HepG2 (cell line): ENCODE data around the gene ZNF563. TPM values are rescaled to one million over a fixed set of nuclear protein-coding genes. Genes with fewer than 3 reads are reported as not detected.
A peak's percentile ranks its signal among the peaks of the same experiment; 100 is the strongest.

Source experiments
- E2F2 ChIP-seq: sonication (generic); formaldehyde crosslinking; IDR thresholded peaks from 2 replicates; pipeline ENCODE4 v1.4.0; 2020; ENCODE audit warnings: missing genetic modification reagents, borderline replicate concordance
- GATAD1 ChIP-seq: IDR thresholded peaks from 2 replicates; pipeline ENCODE4 v1.6.1; 2016; ENCODE audit warnings: missing genetic modification reagents, missing compliant biosample characterization
- GMEB1 ChIP-seq: sonication (generic); formaldehyde crosslinking; IDR thresholded peaks from 2 replicates; pipeline ENCODE4 v1.5.1; 2020; ENCODE audit warnings: missing genetic modification reagents, mild to moderate bottlenecking, borderline replicate concordance
- HNF1B ChIP-seq: sonication (generic); formaldehyde crosslinking; IDR thresholded peaks from 2 replicates; pipeline ENCODE4 v1.5.1; 2020; ENCODE audit warnings: mild to moderate bottlenecking, moderate library complexity, missing genetic modification reagents
- IRF9 ChIP-seq: sonication (generic); formaldehyde crosslinking; IDR thresholded peaks from 2 replicates; pipeline ENCODE4 v1.8.0; 2022; ENCODE audit warnings: missing genetic modification reagents, mild to moderate bottlenecking, borderline replicate concordance
- MEIS2 ChIP-seq: sonication (generic); formaldehyde crosslinking; IDR thresholded peaks from 2 replicates; pipeline ENCODE4 v1.9.0; 2021; ENCODE audit warnings: mild to moderate bottlenecking, missing genetic modification reagents
- MYC ChIP-seq: sonication (generic); formaldehyde crosslinking; IDR thresholded peaks from 2 replicates; pipeline ENCODE4 v1.9.0; 2021; ENCODE audit warnings: missing genetic modification reagents, borderline replicate concordance
- RAD21 ChIP-seq: fragments of 450-650 bp; formaldehyde crosslinking; IDR thresholded peaks from 2 replicates; pipeline ENCODE4 v1.5.0; 2020; ENCODE audit warnings: mild to moderate bottlenecking
- RXRA ChIP-seq: sonication (generic); formaldehyde crosslinking; IDR thresholded peaks from 2 replicates; pipeline ENCODE4 v1.5.1; 2020; ENCODE audit warnings: missing genetic modification reagents
- SPEN ChIP-seq: sonication (generic); formaldehyde crosslinking; IDR thresholded peaks from 2 replicates; pipeline ENCODE4 v1.5.1; 2020; ENCODE audit warnings: low read depth, mild to moderate bottlenecking, missing genetic modification reagents
- ZBTB33 ChIP-seq: sonication (generic); formaldehyde crosslinking; IDR thresholded peaks from 2 replicates; pipeline ENCODE4 v1.4.0; 2020; ENCODE audit warnings: missing genetic modification reagents
- ZNF101 ChIP-seq: sonication (generic); formaldehyde crosslinking; IDR thresholded peaks from 2 replicates; pipeline ENCODE4 v1.4.0; 2020; ENCODE audit warnings: mild to moderate bottlenecking, low read depth, missing genetic modification reagents, borderline replicate concordance
- ZNF605 ChIP-seq: sonication (generic); formaldehyde crosslinking; IDR thresholded peaks from 2 replicates; pipeline ENCODE4 v1.8.0; 2022; ENCODE audit warnings: mild to moderate bottlenecking, missing genetic modification reagents
- polyA plus RNA-seq, 8 experiments: library from polyadenylated mRNA; depleted of rRNA in 3 of 8; stranded (reverse) in 7 of 8; unstranded in 1 of 8; fragments of >200 nt; fragmentation: Illumina TruSeq in 4 of 8; extraction: Trizol in 4 of 8; gene quantifications; 2 replicates each; pipeline versions ENCODE4 v1.2.1 to v1.2.3, GENCODE V29; 2011 to 2016; ENCODE audit warnings: low read depth in 4 of 8, missing spikeins in 1 of 8, mixed read lengths in 1 of 8; ENCODE audit not compliant: insufficient read depth in 1 of 8
- total RNA-seq, 5 experiments: library from RNA; depleted of rRNA; stranded (reverse); fragments of >200 nt; fragmentation: Illumina TruSeq; extraction: Trizol; gene quantifications; 2 replicates each; pipeline ENCODE4 v1.2.3, GENCODE V29; 2016; ENCODE audit warnings: low read depth in 1 of 5
- TF ChIP-seq, protein P1 (sequence below): sonication (generic); formaldehyde crosslinking; IDR thresholded peaks from 2 replicates; pipeline ENCODE4 v1.4.0; 2020; ENCODE audit warnings: missing genetic modification reagents, borderline replicate concordance
- TF ChIP-seq, protein P2 (sequence below): sonication (generic); formaldehyde crosslinking; IDR thresholded peaks from 2 replicates; pipeline ENCODE4 v1.4.0; 2020; ENCODE audit warnings: missing genetic modification reagents

ZNF563 gene
- total and polyA plus RNA-seq, 2 of the 13 experiments (the other 11 are each of a cell fraction or from before 2014, with no cell fraction given): 7.5 to 19.5 TPM

GRCh38 chr19:12333162-12334159, at the start of gene ZNF563 (continued):
- peak; percentile 85 for TF ChIP-seq HNF1B (CRISPR knock-in tag)
- no peak for TF ChIP-seq ZBTB33
- TF ChIP-seq IRF9 (CRISPR knock-in tag): peak; percentile 74; the same call in 1 of the 2 replicates
- peak; percentile 82 for TF ChIP-seq SPEN (CRISPR knock-in tag)
- no peak for TF ChIP-seq E2F2
- TF ChIP-seq RAD21 (CRISPR knock-in tag): peak; percentile 42
- TF ChIP-seq RXRA (CRISPR knock-in tag): peak; percentile 60; the same call in 1 of the 2 replicates
- TF ChIP-seq, protein P1, sequence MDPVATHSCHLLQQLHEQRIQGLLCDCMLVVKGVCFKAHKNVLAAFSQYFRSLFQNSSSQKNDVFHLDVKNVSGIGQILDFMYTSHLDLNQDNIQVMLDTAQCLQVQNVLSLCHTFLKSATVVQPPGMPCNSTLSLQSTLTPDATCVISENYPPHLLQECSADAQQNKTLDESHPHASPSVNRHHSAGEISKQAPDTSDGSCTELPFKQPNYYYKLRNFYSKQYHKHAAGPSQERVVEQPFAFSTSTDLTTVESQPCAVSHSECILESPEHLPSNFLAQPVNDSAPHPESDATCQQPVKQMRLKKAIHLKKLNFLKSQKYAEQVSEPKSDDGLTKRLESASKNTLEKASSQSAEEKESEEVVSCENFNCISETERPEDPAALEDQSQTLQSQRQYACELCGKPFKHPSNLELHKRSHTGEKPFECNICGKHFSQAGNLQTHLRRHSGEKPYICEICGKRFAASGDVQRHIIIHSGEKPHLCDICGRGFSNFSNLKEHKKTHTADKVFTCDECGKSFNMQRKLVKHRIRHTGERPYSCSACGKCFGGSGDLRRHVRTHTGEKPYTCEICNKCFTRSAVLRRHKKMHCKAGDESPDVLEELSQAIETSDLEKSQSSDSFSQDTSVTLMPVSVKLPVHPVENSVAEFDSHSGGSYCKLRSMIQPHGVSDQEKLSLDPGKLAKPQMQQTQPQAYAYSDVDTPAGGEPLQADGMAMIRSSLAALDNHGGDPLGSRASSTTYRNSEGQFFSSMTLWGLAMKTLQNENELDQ (CRISPR knock-in tag): no peak
- peak; percentile 52; the same call in 1 of the 2 replicates for TF ChIP-seq MYC
- no peak for TF ChIP-seq ZNF101
- no peak for TF ChIP-seq GATAD1
- peak; percentile 85 for TF ChIP-seq MEIS2 (CRISPR knock-in tag)
- TF ChIP-seq GMEB1 (CRISPR knock-in tag): peak; percentile 61; the same call in 1 of the 2 replicates
- TF ChIP-seq ZNF605: peak; percentile 96
- TF ChIP-seq, protein P2, sequence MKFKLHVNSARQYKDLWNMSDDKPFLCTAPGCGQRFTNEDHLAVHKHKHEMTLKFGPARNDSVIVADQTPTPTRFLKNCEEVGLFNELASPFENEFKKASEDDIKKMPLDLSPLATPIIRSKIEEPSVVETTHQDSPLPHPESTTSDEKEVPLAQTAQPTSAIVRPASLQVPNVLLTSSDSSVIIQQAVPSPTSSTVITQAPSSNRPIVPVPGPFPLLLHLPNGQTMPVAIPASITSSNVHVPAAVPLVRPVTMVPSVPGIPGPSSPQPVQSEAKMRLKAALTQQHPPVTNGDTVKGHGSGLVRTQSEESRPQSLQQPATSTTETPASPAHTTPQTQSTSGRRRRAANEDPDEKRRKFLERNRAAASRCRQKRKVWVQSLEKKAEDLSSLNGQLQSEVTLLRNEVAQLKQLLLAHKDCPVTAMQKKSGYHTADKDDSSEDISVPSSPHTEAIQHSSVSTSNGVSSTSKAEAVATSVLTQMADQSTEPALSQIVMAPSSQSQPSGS: peak; percentile 71
